HG02852 (cell line): Measurements from ENCODE around the gene PPM1L.
A peak's percentile ranks its signal among the peaks of the same experiment; 100 is the strongest.

Source experiments
- ATAC-seq: cut with Tn5 transposase; IDR thresholded peaks from one replicate; pipeline ENCODE4 v1.9.1; 2021; ENCODE audit warnings: mild to moderate bottlenecking, moderate library complexity; ENCODE audit not compliant: unreplicated experiment

The PPM1L gene

GRCh38 chr3:160806686-160807085, 50.7 kb downstream of the PPM1L start:
- ATAC-seq = no peak

- no peak for ATAC-seq
Measured at GRCh38 chr3:160808838-160809237, 52.8 kb downstream of the PPM1L start.

- no peak for ATAC-seq
Measured at GRCh38 chr3:160809453-160809852, 53.4 kb downstream of the PPM1L start.

- ATAC-seq = no peak
Measured at GRCh38 chr3:160810362-160811236, 54.6 kb downstream of the PPM1L start.

GRCh38 chr3:160811237-160811548, 55.2 kb downstream of the PPM1L start:
- no peak for ATAC-seq

GRCh38 chr3:160812304-160812703, 56.3 kb downstream of the PPM1L start:
- peak; percentile 79 for ATAC-seq

- ATAC-seq = no peak
Measured at GRCh38 chr3:160815280-160815679, 59.2 kb downstream of the PPM1L start.

- no peak for ATAC-seq
Measured at GRCh38 chr3:160820022-160820421, 64.0 kb downstream of the PPM1L start.

- ATAC-seq = no peak
Measured at GRCh38 chr3:160820430-160820829, 64.4 kb downstream of the PPM1L start.

GRCh38 chr3:160822936-160823335, 66.9 kb downstream of the PPM1L start:
- no peak for ATAC-seq

- no peak for ATAC-seq
Measured at GRCh38 chr3:160825311-160825800, 69.3 kb downstream of the PPM1L start.

GRCh38 chr3:160826408-160826807, 70.4 kb downstream of the PPM1L start:
- no peak for ATAC-seq

- no peak for ATAC-seq
Measured at GRCh38 chr3:160826991-160827390, 71.0 kb downstream of the PPM1L start.

- no peak for ATAC-seq
Measured at GRCh38 chr3:160827516-160827915, 71.5 kb downstream of the PPM1L start.

- ATAC-seq = no peak
Measured at GRCh38 chr3:160828880-160829279, 72.8 kb downstream of the PPM1L start.

GRCh38 chr3:160829486-160830009, 73.5 kb downstream of the PPM1L start:
- ATAC-seq = no peak

GRCh38 chr3:160830796-160831195, 74.8 kb downstream of the PPM1L start:
- ATAC-seq = no peak

GRCh38 chr3:160831401-160831800, 75.4 kb downstream of the PPM1L start:
- ATAC-seq = no peak

GRCh38 chr3:160837394-160837980, 81.5 kb downstream of the PPM1L start:
- ATAC-seq = no peak

- no peak for ATAC-seq
Measured at GRCh38 chr3:160840590-160840989, 84.6 kb downstream of the PPM1L start.

GRCh38 chr3:160841455-160841854, 85.4 kb downstream of the PPM1L start:
- no peak for ATAC-seq
